ENCODE data around the gene DCAF16.

DCAF16 gene

GRCh38 chr4:17811078-17811603 lies 584 bp upstream of the DCAF16 start:
- no peak for TF ChIP-seq CTCF (IDR thresholded peaks at IDR 0.05; ENCODE audit: low read depth, low read length, missing control alignments)
- no peak for DNase-seq (ENCODE audit: extremely low read depth, low read depth)
- peak overlapping the region; percentile 58 for H3K4me3 ChIP-seq (replicated peaks; ENCODE audit: low read depth, low read length)

DNA sequence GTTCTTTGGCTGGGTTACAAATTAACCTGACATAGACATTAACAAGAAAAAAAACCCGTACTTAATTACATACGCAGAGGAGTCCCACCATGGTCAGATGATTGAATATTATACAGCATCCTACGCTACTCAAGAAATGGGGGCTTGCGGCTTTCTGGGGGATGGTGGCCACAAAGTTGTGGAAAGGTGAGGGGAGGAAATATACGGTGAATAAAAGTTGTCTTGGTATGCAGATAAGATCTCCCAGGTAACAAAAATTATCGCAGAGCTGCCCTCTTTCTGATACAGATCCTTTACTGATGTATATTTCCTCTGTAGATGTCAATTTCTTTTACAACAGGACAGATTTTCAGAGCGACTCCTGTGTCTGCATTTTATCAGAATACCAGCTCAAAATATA lies 890 bp downstream of the DCAF16 start:
- H3K4me3 ChIP-seq (replicated peaks; ENCODE audit: low read depth, low read length): peak overlapping the region; percentile 58
- no peak for TF ChIP-seq CTCF (IDR thresholded peaks at IDR 0.05; ENCODE audit: low read depth, low read length, missing control alignments)
- no peak for DNase-seq (ENCODE audit: extremely low read depth, low read depth)

- DNase-seq (ENCODE audit: extremely low read depth, low read depth): no peak
- no peak for TF ChIP-seq CTCF (IDR thresholded peaks at IDR 0.05; ENCODE audit: low read depth, low read length, missing control alignments)
Measured at GRCh38 chr4:17807446-17807845, 3.1 kb downstream of the DCAF16 start.

GRCh38 chr4:17805580-17806155 lies 4.9 kb downstream of the DCAF16 start:
- DNase-seq (ENCODE audit: extremely low read depth, low read depth): no peak
- no peak for TF ChIP-seq CTCF (IDR thresholded peaks at IDR 0.05; ENCODE audit: low read depth, low read length, missing control alignments)
- no peak overlapping the region for H3K4me3 ChIP-seq (replicated peaks; ENCODE audit: low read depth, low read length)

More at GRCh38 chr4:17807446-17807845, 3.1 kb downstream of the DCAF16 start:
- peak overlapping the region; percentile 58 for H3K4me3 ChIP-seq (replicated peaks; ENCODE audit: low read depth, low read length)

DNA sequence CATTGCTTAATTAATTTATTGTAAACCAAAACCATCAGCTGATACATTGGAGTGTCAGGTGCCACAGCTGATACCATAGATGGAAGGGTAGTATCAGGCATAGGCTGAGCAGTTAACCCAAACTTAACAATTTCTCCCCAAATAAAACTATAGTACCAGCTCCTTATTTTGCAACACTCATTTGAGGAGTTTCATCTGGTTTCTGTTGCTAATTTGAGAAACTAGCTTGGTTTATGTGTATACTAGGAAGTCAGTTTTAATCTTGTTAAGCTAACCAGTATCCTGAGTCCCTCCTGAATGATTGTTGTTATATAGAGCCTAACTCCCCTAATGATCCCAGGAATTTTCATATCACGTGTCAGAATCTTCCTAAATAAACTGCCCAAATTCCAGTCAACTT lies 12.7 kb downstream of the DCAF16 start:
- TF ChIP-seq CTCF (IDR thresholded peaks at IDR 0.05; ENCODE audit: low read depth, low read length, missing control alignments): no peak
- H3K4me3 ChIP-seq (replicated peaks; ENCODE audit: low read depth, low read length): no peak overlapping the region
- DNase-seq (ENCODE audit: extremely low read depth, low read depth): no peak

DNA sequence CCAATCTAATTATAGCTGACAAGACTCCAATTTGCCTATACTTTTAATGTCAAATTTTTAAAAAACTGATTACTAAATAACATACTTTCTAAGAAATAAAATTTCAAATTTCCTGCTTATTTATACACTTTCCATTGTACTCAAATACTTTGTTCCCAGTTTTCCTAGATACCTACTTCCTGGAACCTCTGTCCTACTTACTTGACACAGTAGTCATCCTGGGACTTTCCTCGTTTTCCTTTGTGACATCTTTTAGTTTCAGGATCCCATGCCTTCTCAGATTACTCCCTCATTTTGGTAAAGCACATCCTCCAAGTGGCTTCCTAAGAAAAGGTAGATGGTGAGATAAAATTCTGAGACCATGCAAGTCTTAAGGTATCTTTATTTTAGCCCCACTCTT lies 15.8 kb downstream of the DCAF16 start:
- no peak for TF ChIP-seq CTCF (IDR thresholded peaks at IDR 0.05; ENCODE audit: low read depth, low read length, missing control alignments)
- no peak overlapping the region for H3K4me3 ChIP-seq (replicated peaks; ENCODE audit: low read depth, low read length)
- DNase-seq (ENCODE audit: extremely low read depth, low read depth): no peak

DNA sequence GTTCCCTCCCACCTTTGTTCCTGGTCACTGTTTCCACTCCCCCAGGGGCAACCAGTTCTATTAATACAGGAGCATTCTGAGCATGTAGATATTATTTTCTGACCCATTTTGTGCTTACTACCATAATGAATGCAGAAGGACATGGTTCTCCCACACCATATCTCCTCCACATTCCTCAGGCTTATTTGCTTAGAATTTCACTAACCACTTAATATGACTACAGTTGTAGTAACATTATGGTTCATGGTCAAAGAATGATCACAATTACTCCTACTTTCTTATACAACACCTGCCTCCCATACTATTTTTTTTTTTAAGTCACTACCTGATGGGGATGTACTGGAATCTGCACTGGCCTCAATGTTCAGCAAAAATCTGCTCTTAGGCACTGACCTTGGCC lies 21.6 kb downstream of the DCAF16 start:
- no peak overlapping the region for H3K4me3 ChIP-seq (replicated peaks; ENCODE audit: low read depth, low read length)
- DNase-seq (ENCODE audit: extremely low read depth, low read depth): no peak
- TF ChIP-seq CTCF (IDR thresholded peaks at IDR 0.05; ENCODE audit: low read depth, low read length, missing control alignments): no peak
